Measurements from ENCODE around the gene PCSK2.

PCSK2 gene

GRCh38 chr20:17421493-17421892 lies 194.7 kb downstream of the PCSK2 start:
- no peak for TF ChIP-seq POLR2A (IDR thresholded peaks at IDR 0.05; ENCODE audit: low read length)
- DNase-seq = peak; percentile 10 to 74

DNA sequence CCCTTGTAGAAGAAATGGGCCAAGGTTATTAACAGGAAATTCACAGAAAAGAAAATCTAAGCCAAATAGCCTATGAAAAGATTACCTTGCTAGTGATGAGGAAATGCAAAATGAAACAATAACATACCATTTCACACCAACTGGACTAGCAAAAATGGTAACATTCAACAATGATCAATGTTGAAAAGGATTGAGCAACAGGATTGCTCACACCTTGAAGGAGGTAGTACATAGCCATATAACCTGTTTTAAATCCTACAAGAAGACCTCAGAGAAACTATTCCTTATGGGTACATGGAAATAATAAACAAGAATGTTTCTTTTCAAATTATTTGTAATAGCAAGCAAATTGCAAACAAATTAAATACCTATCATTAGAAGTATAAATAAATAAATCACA lies 196.9 kb downstream of the PCSK2 start:
- TF ChIP-seq GATA1 (IDR thresholded peaks at IDR 0.05; ENCODE audit: low read depth, low read length) (no peak), POLR2A (IDR thresholded peaks at IDR 0.05; ENCODE audit: low read length) (no peak)
- no peak for DNase-seq

DNA sequence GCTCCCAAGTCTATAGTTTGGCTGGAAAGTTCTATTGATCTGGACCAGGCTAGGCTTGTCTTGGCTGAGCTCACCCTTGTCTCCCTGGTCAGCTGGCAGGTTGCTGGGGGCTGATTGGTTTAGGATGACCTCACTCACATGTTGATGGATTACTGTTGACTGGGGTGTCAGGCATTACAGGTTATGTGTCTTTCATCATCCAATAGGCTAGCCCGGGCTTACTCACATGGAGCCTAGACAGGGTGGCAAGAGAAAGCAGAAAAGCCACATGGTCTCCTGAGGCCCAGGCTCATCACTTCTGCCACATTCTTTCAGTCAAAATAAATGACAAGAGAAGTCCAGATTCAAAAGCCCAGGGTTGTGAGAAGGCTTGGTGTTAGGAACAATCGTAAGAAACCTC lies 200.8 kb downstream of the PCSK2 start:
- DNase-seq = no peak
- TF ChIP-seq GATA1 (IDR thresholded peaks at IDR 0.05; ENCODE audit: low read depth, low read length) (no peak), POLR2A (IDR thresholded peaks at IDR 0.05; ENCODE audit: low read length) (no peak)

DNA sequence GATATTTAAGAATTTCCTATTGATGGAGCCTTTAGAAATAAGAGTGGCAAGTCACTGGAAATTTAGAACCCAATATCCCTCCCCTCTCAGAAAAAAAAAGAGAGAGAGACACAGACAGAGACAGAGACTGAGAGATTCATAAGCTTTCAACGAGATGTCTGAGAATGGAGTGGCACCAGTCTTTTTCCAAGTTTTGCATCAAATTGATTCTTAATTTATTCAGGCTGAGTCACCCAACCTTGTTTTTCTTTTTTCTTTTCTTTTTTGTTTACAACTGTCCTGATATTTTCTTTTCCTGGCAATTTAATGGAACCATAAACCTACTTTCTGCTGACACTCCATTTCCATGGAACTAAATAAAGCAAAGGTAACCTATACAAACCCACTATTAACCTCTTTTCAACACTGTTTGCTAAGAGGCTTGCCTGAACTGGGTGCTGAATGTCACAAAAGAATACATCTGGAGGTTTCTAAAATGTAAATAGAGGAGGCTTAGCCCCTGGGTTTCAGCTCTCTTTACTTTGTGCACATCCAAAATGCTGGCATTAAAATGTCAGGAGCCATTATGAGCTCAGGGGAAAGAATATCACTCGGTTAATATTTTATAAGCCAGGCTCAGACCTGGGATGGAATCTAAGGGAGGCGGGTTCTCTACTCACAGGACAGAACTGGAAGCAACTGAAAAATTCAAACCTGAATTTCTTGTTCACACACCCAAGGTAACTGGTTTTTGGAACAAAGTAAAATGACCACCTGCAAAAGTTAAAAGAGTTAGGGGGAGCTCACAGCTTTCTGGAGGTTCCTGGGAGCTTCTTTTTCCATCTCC lies 203.5 kb downstream of the PCSK2 start:
- TF ChIP-seq GATA1 (IDR thresholded peaks at IDR 0.05; ENCODE audit: low read depth, low read length) (no peak), POLR2A (IDR thresholded peaks at IDR 0.05; ENCODE audit: low read length) (no peak)
- no peak for DNase-seq

DNA sequence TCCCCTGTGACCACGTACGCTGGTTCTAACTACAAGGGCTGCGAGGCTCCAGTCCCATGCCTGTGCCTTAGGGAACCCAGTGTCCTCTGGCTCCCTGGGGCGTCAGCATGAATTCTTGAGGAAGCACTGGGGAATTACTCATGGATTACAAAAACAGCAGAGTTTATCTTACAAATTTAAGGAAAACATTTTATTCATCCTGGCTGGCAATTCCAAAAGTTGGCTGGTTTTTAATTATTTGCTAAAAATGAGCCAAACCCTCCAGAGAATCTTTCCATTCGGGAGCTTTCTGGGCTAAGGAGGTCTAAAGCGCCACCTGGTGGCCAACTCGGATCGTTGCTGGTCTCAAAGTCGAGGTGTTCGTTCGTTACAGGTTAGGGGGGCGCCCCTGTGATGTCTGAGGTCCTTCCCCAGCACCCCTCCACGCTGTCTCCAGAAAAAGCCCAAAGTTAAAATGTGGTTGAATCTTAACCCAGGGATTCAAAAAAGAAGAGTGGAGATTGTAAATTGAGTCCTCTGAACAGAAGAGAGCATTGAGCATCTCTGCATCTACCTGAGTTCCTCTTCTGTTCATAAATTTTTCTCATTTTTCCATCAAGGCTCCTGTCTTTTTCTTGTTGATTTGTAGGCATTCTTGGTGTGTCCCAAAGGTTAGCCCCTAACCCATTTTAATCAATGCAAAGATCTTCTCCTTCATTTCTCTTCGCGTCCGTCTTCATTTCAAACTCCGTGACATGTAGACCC lies 205.0 kb downstream of the PCSK2 start:
- DNase-seq = peak; percentile 50 to 73
- TF ChIP-seq GATA1 (IDR thresholded peaks at IDR 0.05; ENCODE audit: low read depth, low read length) = no peak
- TF ChIP-seq POLR2A (IDR thresholded peaks at IDR 0.05; ENCODE audit: low read length) = no peak

GRCh38 chr20:17436664-17437063 lies 209.8 kb downstream of the PCSK2 start:
- peak in 1 of 2 experiments; percentile 16 for DNase-seq
- TF ChIP-seq POLR2A (IDR thresholded peaks at IDR 0.05; ENCODE audit: low read length) (no peak), GATA1 (IDR thresholded peaks at IDR 0.05; ENCODE audit: low read depth, low read length) (no peak)

- peak; percentile 24 to 74 for DNase-seq
- TF ChIP-seq GATA1 (IDR thresholded peaks at IDR 0.05; ENCODE audit: low read depth, low read length) (no peak), POLR2A (IDR thresholded peaks at IDR 0.05; ENCODE audit: low read length) (no peak)
Measured at GRCh38 chr20:17437251-17437650, 210.4 kb downstream of the PCSK2 start.

- DNase-seq = peak in 1 of 2 experiments; percentile 10
- no peak for TF ChIP-seq POLR2A (IDR thresholded peaks at IDR 0.05; ENCODE audit: low read length)
- no peak for TF ChIP-seq GATA1 (IDR thresholded peaks at IDR 0.05; ENCODE audit: low read depth, low read length)
Measured at GRCh38 chr20:17438436-17439039, 211.7 kb downstream of the PCSK2 start.

DNA sequence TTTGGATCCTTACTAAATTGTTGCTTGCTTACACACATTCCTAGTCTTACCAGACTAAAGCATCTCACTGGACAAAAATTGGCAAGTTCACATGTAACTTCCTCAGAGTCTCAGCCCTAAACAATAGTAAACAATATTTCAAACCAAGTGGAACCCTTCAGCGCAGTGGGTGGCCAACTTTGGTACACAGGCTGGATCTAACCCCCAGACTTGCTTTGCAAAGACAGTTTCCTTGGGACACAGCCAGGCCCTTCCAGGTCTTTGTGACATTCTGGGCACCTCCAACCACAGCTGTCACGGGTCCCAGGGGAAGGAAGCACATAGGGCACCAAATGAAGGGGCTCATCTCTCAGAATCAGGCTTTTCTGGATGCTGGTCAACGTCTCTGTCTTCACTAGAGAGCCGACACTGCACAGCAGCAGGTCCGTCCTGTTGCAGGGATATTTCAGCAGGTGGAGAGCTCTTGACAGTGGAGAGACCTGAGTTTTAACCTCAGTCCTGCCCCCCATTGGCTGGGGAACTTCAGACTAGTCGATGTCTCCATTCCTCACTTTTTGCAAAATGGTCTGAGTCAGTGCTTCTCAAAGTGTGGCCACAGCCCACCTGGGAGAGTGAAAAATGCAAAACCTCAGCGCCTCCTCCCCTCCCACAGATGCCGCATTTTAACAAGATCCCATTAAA lies 212.9 kb downstream of the PCSK2 start:
- no peak for TF ChIP-seq POLR2A (IDR thresholded peaks at IDR 0.05; ENCODE audit: low read length)
- no peak for TF ChIP-seq GATA1 (IDR thresholded peaks at IDR 0.05; ENCODE audit: low read depth, low read length)
- no peak for DNase-seq

GRCh38 chr20:17441745-17442144 lies 214.9 kb downstream of the PCSK2 start:
- DNase-seq = no peak
- TF ChIP-seq POLR2A (IDR thresholded peaks at IDR 0.05; ENCODE audit: low read length) = no peak
- no peak for TF ChIP-seq GATA1 (IDR thresholded peaks at IDR 0.05; ENCODE audit: low read depth, low read length)

- peak; percentile 6 to 9 for DNase-seq
Measured at GRCh38 chr20:17442588-17442987, 215.7 kb downstream of the PCSK2 start.

GRCh38 chr20:17443131-17443858 lies 216.5 kb downstream of the PCSK2 start:
- no peak for DNase-seq
- TF ChIP-seq POLR2A (IDR thresholded peaks at IDR 0.05; ENCODE audit: low read length) (no peak), GATA1 (IDR thresholded peaks at IDR 0.05; ENCODE audit: low read depth, low read length) (no peak)

More at GRCh38 chr20:17442588-17442987, 215.7 kb downstream of the PCSK2 start:
- TF ChIP-seq GATA1 (IDR thresholded peaks at IDR 0.05; ENCODE audit: low read depth, low read length) = no peak
- no peak for TF ChIP-seq POLR2A (IDR thresholded peaks at IDR 0.05; ENCODE audit: low read length)

GRCh38 chr20:17444091-17444490 lies 217.3 kb downstream of the PCSK2 start:
- DNase-seq = no peak
- no peak for TF ChIP-seq GATA1 (IDR thresholded peaks at IDR 0.05; ENCODE audit: low read depth, low read length)
- no peak for TF ChIP-seq POLR2A (IDR thresholded peaks at IDR 0.05; ENCODE audit: low read length)

Data from erythroblast (primary cell).